AG09319 (cell line): Measurements from ENCODE around the gene BPIFB1.

Experiments
- DNase-seq: peaks from one replicate; pipeline ENCODE4 v3.0.0-alpha.2; 2010; ENCODE audit warnings: low read depth; ENCODE audit errors: extremely low read depth
- CTCF ChIP-seq: IDR thresholded peaks from 2 replicates; pipeline ENCODE4 v1.5.1; 2011; ENCODE audit warnings: low read depth, mild to moderate bottlenecking, inconsistent platforms, low read length, moderate library complexity

BPIFB1 gene

GRCh38 chr20:33282991-33283555 is at the start of gene BPIFB1:
Gene BPIFB1 (plus strand): TSS chr20:33283214. CDS start chr20:33286074, 2,860 bp downstream.
- no peak for TF ChIP-seq CTCF
- DNase-seq, result no peak

GRCh38 chr20:33234050-33234449 is 49.0 kb upstream of the BPIFB1 start:
- TF ChIP-seq CTCF, result no peak

GRCh38 chr20:33235696-33236095 is 47.3 kb upstream of the BPIFB1 start, which contains the start of gene BPIFA1:
Gene BPIFA1 (plus strand): TSS chr20:33235996. CDS start chr20:33237712, 1,716 bp downstream.
- no peak for DNase-seq
- no peak for TF ChIP-seq CTCF

More at GRCh38 chr20:33234050-33234449, 49.0 kb upstream of the BPIFB1 start:
- DNase-seq, result no peak

- TF ChIP-seq CTCF, result no peak
- DNase-seq, result no peak
Observed at GRCh38 chr20:33236351-33236750, 46.7 kb upstream of the BPIFB1 start.

GRCh38 chr20:33237989-33238388 is 45.0 kb upstream of the BPIFB1 start:
- DNase-seq, result no peak
- no peak for TF ChIP-seq CTCF

GRCh38 chr20:33239418-33239817 is 43.6 kb upstream of the BPIFB1 start:
- TF ChIP-seq CTCF, result no peak
- no peak for DNase-seq

GRCh38 chr20:33239979-33240736 is 42.9 kb upstream of the BPIFB1 start:
- TF ChIP-seq CTCF, result no peak
- no peak for DNase-seq
